Mesenchymal stem cell (in vitro differentiated cells and primary cell): ENCODE measurements around the gene NFASC.

Experiments
- DNase-seq: peaks from one replicate; pipeline ENCODE4 v3.0.0-alpha.2; 2013
- H2AFZ ChIP-seq: one replicate; pipeline ENCODE4 v1.6.1; 2013; ENCODE audit warnings: low read depth, mild to moderate bottlenecking, control low read depth, inconsistent platforms, low read length, moderate library complexity
- H2AK5ac ChIP-seq: 2 replicates; pipeline ENCODE4 v1.6.1; 2013; ENCODE audit warnings: low read length, moderate library complexity, mild to moderate bottlenecking, inconsistent platforms; ENCODE audit not compliant: severe bottlenecking
- H2BK120ac ChIP-seq: one replicate; pipeline ENCODE4 v1.6.1; 2013; ENCODE audit warnings: low read depth, mild to moderate bottlenecking, inconsistent platforms, low read length, moderate library complexity
- H2BK12ac ChIP-seq, 2 experiments: one replicate each; pipeline ENCODE4 v1.6.1; 2013; ENCODE audit warnings: inconsistent platforms in 2 of 2, low read length in 2 of 2, mild to moderate bottlenecking in 2 of 2, moderate library complexity in 2 of 2, control low read depth in 1 of 2
- H2BK15ac ChIP-seq: one replicate; pipeline ENCODE4 v1.6.1; 2013; ENCODE audit warnings: mild to moderate bottlenecking, low read depth, inconsistent platforms; ENCODE audit not compliant: poor library complexity, severe bottlenecking
- H2BK5ac ChIP-seq: 2 replicates; pipeline ENCODE4 v1.6.1; 2013; ENCODE audit warnings: low read depth, mild to moderate bottlenecking, low read length, control low read depth, inconsistent platforms; ENCODE audit not compliant: poor library complexity, severe bottlenecking
- H3K14ac ChIP-seq, 2 experiments: one replicate each; pipeline ENCODE4 v1.6.1; 2013; ENCODE audit warnings: inconsistent platforms in 2 of 2, low read length in 2 of 2, control low read depth in 1 of 2, mild to moderate bottlenecking in 1 of 2, moderate library complexity in 1 of 2
- H3K18ac ChIP-seq, 2 experiments: one replicate each; pipeline ENCODE4 v1.6.1; 2013; ENCODE audit warnings: inconsistent platforms in 2 of 2, low read length in 2 of 2, control low read depth in 1 of 2, low read depth in 1 of 2, mild to moderate bottlenecking in 1 of 2
- H3K23ac ChIP-seq, 2 experiments: one replicate each; pipeline ENCODE4 v1.6.1; 2013; ENCODE audit warnings: inconsistent platforms in 2 of 2, low read length in 2 of 2, mild to moderate bottlenecking in 2 of 2, moderate library complexity in 2 of 2, control low read depth in 1 of 2
- H3K27ac ChIP-seq: 2 replicates; pipeline ENCODE4 v1.5.1; 2013; ENCODE audit warnings: mild to moderate bottlenecking, moderate library complexity, low read length, control low read depth, inconsistent platforms; ENCODE audit not compliant: poor library complexity, severe bottlenecking
- H3K27me3 ChIP-seq, 2 experiments: 2 replicates each; pipeline versions ENCODE4 v1.6.1 to v1.7.0; 2013; ENCODE audit warnings: low read length in 2 of 2, mild to moderate bottlenecking in 2 of 2, moderate library complexity in 2 of 2, control low read depth in 1 of 2, inconsistent platforms in 1 of 2; ENCODE audit not compliant: control insufficient read depth in 1 of 2, insufficient read depth in 1 of 2
- H3K36me3 ChIP-seq, 2 experiments: 2 replicates each; pipeline versions ENCODE4 v1.6.1 to v1.7.0; 2013; ENCODE audit warnings: low read length in 2 of 2, control low read depth in 1 of 2, inconsistent platforms in 1 of 2, low read depth in 1 of 2, mild to moderate bottlenecking in 1 of 2; ENCODE audit not compliant: insufficient read depth in 2 of 2, control insufficient read depth in 1 of 2
- H3K4ac ChIP-seq, 2 experiments: one replicate each; pipeline ENCODE4 v1.6.1; 2013; ENCODE audit warnings: inconsistent platforms in 2 of 2, low read length in 2 of 2, mild to moderate bottlenecking in 2 of 2, moderate library complexity in 2 of 2, control low read depth in 1 of 2, low read depth in 1 of 2
- H3K4me1 ChIP-seq: 2 replicates; pipeline ENCODE4 v1.6.1; 2013; ENCODE audit warnings: low read depth, low read length, control low read depth; ENCODE audit not compliant: control insufficient read depth, insufficient read depth
- H3K4me2 ChIP-seq: 2 replicates; pipeline ENCODE4 v1.6.1; 2013; ENCODE audit warnings: low read length, mild to moderate bottlenecking, inconsistent platforms; ENCODE audit not compliant: poor library complexity, severe bottlenecking
- H3K4me3 ChIP-seq, 2 experiments: 2 replicates each; pipeline versions ENCODE4 v1.5.1 to v1.7.0; 2013; ENCODE audit warnings: low read length in 2 of 2, mild to moderate bottlenecking in 2 of 2, control low read depth in 1 of 2, low read depth in 1 of 2; ENCODE audit not compliant: insufficient read depth in 1 of 2
- H3K79me1 ChIP-seq: replicated peaks from 2 replicates; pipeline ENCODE4 v1.6.1; 2013; ENCODE audit warnings: mild to moderate bottlenecking, control low read depth, low read length, inconsistent platforms; ENCODE audit not compliant: poor library complexity, severe bottlenecking
- H3K9ac ChIP-seq: 2 replicates; pipeline ENCODE4 v1.7.0; 2013; ENCODE audit warnings: mild to moderate bottlenecking, low read length, moderate library complexity
- H3K9me3 ChIP-seq: 2 replicates; pipeline ENCODE4 v1.7.0; 2013; ENCODE audit warnings: mild to moderate bottlenecking, low read length; ENCODE audit not compliant: control insufficient read depth
- H4K8ac ChIP-seq: one replicate; pipeline ENCODE4 v1.6.1; 2013; ENCODE audit warnings: inconsistent platforms, mild to moderate bottlenecking, low read length, moderate library complexity
- H4K91ac ChIP-seq: one replicate; pipeline ENCODE4 v1.6.1; 2013; ENCODE audit warnings: mild to moderate bottlenecking, low read length, inconsistent platforms
- WGBS: methylation state at CpG from one replicate; pipeline ENCODE4 v1.1.7; 2013; ENCODE audit warnings: mixed read lengths; 5-methylcytosine and 5-hydroxymethylcytosine counted together

The NFASC gene

DNA sequence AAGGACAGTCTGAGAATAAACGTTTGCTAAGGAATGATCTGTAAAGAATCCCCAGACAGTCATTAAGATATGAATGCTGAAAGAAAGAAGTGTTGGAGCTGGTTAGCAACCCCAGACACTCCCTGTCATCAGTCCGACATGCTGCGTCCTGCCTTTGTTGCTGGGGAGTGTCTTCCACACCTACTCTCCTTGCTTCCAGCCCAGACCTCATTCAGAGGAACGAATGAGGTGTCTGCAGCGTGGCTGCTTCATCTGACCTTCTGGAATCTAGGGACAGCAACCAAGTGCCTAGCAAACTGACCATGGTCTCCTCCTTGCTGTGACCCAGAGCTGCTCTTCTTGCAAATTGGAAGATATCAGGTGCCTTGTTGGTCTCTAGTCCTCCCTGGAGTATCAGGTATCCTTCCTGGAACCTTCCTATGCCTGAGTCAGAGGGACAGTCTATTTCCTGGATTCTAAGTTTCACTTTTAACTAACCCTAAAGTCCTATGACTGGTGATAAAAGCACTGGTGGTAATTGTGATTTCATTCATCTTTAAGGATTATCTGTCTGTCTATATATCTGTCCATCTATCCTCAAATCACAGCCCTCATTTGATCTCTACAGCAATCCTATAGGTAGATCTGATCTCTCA is 45.3 kb downstream of the NFASC start:
- Histone ChIP-seq H2BK5ac (no peak overlapping the region), H3K9ac (no peak overlapping the region), H3K36me3 (no peaks in the 10 kb centered on the region), H3K4me1 (no peaks in the 10 kb centered on the region), H4K91ac (no peak overlapping the region), H2AFZ (no peak overlapping the region), H3K4me2 (no peak overlapping the region), H3K18ac (no peak overlapping the region), H3K27me3 (peaks cover 0 to 6% of the 10 kb centered on the region in 2 experiments), H3K23ac (peak overlapping the region in 1 of 2 experiments; percentile 59), H4K8ac (no peak overlapping the region), H2AK5ac (no peak overlapping the region), H3K79me1 (no peaks in the 10 kb centered on the region), H3K4ac (no peak overlapping the region), H3K27ac (no peak overlapping the region), H3K9me3 (no peaks in the 10 kb centered on the region), H2BK12ac (no peak overlapping the region), H3K4me3 (peak overlapping the region in 1 of 2 experiments; percentile 29), H3K14ac (peak overlapping the region in 1 of 2 experiments; percentile 44), H2BK120ac (no peak overlapping the region), H2BK15ac (no peak overlapping the region)
- WGBS = 77% methylated on average over 5 of the region's 5 CpGs
- no peak for DNase-seq

DNA sequence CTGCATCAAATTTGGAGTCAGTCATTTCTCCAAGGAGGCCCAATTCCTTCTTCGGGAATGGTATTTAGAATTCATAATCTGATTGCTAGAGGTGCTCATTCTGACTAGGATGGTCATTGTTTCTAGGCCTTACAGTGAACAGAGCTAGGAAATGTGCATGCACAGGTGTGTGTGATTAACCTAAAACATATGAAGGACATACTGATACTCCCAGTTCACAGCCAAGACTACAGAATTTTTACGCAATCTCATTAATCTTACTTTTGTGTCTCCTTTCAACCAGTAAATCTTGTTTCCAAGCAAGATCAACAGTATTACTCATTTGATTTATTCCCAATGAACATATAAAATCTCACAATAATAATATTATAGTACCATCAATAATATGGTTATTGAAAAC is 47.1 kb downstream of the NFASC start:
- Histone ChIP-seq H3K4ac (no peak overlapping the region), H3K4me1 (no peaks in the 10 kb centered on the region), H3K27me3 (peaks cover 0 to 12% of the 10 kb centered on the region in 2 experiments), H2BK12ac (no peak overlapping the region), H4K8ac (no peak overlapping the region), H3K14ac (no peak overlapping the region), H3K27ac (no peak overlapping the region), H2AFZ (no peak overlapping the region), H3K79me1 (no peaks in the 10 kb centered on the region), H2AK5ac (no peak overlapping the region), H3K9ac (no peak overlapping the region), H3K4me2 (no peak overlapping the region), H3K4me3 (no peak overlapping the region), H3K9me3 (no peaks in the 10 kb centered on the region), H3K23ac (no peak overlapping the region), H3K36me3 (peaks cover 0 to 13% of the 10 kb centered on the region in 2 experiments), H2BK5ac (no peak overlapping the region), H4K91ac (no peak overlapping the region), H3K18ac (no peak overlapping the region), H2BK15ac (no peak overlapping the region), H2BK120ac (no peak overlapping the region)
- DNase-seq = no peak
- WGBS = 94% methylated on average over 2 of the region's 2 CpGs

DNA sequence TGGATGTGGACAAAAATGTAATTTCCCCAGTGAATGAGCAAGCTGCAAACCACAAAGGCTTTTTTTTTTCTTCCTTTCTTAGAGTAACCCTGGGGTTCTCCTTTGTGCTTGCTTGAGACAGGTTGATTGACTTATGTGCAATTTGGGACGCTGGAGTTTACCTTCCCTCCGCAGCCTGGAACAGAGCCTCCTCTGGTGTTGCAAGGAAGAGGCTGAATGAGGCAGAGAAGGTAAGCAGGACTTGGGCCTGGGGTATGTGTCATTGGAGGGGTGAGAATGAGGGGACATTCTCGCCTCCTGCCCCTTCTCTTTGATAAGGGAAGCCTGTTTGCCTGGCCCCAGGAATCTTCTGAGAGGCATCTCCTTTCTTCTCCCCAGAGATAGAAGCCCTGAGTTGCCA is 49.8 kb downstream of the NFASC start:
- Histone ChIP-seq H2BK15ac (no peak overlapping the region), H2AFZ (no peak overlapping the region), H3K27me3 (peaks cover 0 to 37% of the 10 kb centered on the region in 2 experiments), H3K9me3 (no peaks in the 10 kb centered on the region), H3K14ac (no peak overlapping the region), H2BK12ac (no peak overlapping the region), H3K18ac (no peak overlapping the region), H3K4me1 (peaks cover 4% of the 10 kb centered on the region), H2BK120ac (no peak overlapping the region), H3K4me3 (no peak overlapping the region), H3K23ac (no peak overlapping the region), H3K79me1 (no peaks in the 10 kb centered on the region), H3K36me3 (peaks cover 0 to 27% of the 10 kb centered on the region in 2 experiments), H2AK5ac (no peak overlapping the region), H4K8ac (no peak overlapping the region), H3K4ac (no peak overlapping the region), H4K91ac (no peak overlapping the region), H2BK5ac (no peak overlapping the region), H3K9ac (no peak overlapping the region), H3K4me2 (no peak overlapping the region), H3K27ac (no peak overlapping the region)
- DNase-seq = no peak
- WGBS = 41% methylated on average over 2 of the region's 3 CpGs

DNA sequence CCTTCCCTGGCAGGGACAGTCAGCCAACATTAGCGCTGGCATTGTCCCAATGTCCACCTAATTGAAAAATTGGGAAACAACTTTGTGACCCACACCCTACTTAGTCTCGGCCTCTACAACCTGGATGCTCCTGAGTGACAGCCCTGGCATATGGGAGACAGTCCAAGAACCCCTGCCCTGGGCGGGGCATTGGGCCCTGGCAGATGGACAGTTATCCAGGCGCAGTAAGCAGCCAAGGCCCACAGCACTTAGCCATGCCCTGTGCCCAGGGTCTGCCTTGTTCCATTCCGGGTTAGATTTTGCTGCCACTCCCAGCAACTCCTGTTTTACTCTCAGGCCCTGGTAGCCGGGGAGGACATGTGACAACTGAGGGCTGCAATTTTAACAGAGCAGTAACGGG is 50.3 kb downstream of the NFASC start:
- no peak overlapping the region for H3K23ac ChIP-seq
- H2BK15ac ChIP-seq = no peak overlapping the region
- H3K36me3 ChIP-seq = peaks cover 0 to 27% of the 10 kb centered on the region in 2 experiments
- no peak overlapping the region for H2AFZ ChIP-seq
- H3K27ac ChIP-seq = no peak overlapping the region
- H3K14ac ChIP-seq = no peak overlapping the region
- no peak overlapping the region for H2AK5ac ChIP-seq
- peaks cover 4% of the 10 kb centered on the region for H3K4me1 ChIP-seq
- H3K4ac ChIP-seq = no peak overlapping the region
- no peak overlapping the region for H4K91ac ChIP-seq
- H2BK5ac ChIP-seq = no peak overlapping the region
- 65% methylated on average over 7 of the region's 7 CpGs for WGBS
- no peak overlapping the region for H3K4me2 ChIP-seq
- H2BK12ac ChIP-seq = no peak overlapping the region
- H2BK120ac ChIP-seq = no peak overlapping the region
- H3K9me3 ChIP-seq = no peaks in the 10 kb centered on the region
- H3K27me3 ChIP-seq = peaks cover 0 to 39% of the 10 kb centered on the region in 2 experiments
- H3K9ac ChIP-seq = no peak overlapping the region
- no peak overlapping the region for H3K18ac ChIP-seq
- H4K8ac ChIP-seq = no peak overlapping the region
- H3K4me3 ChIP-seq = no peak overlapping the region
- no peaks in the 10 kb centered on the region for H3K79me1 ChIP-seq
- DNase-seq = no peak
